Body of pancreas (tissue), 4 donors: ENCODE measurements around the gene FILIP1L. TPM values are rescaled to one million over a fixed set of nuclear protein-coding genes. Genes with fewer than 3 reads are reported as not detected.

Source experiments
- ATAC-seq: fragments of 150-250 bp; one replicate; pipeline ENCODE4 v1.9.1; 2016
- DNase-seq, 4 donors: peaks; one replicate each; pipeline ENCODE4 v3.0.0-alpha.2; 2019
- H3K27ac ChIP-seq, 4 donors: fragments of 200-600 bp; sonication (generic); 1 replicate in 3 of 4; 2 replicates in 1 of 4; pipeline versions ENCODE4 v1.5.1 to v1.6.1; 2016 to 2019; ENCODE audit warnings: mild to moderate bottlenecking in 1 of 4, mixed read lengths in 1 of 4, moderate library complexity in 1 of 4
- H3K27me3 ChIP-seq, 2 donors: fragments of 200-600 bp; sonication (generic); one replicate each; pipeline ENCODE4 v1.6.0; 2016; ENCODE audit warnings: mild to moderate bottlenecking in 1 of 2
- H3K36me3 ChIP-seq, 2 donors: fragments of 200-600 bp; sonication (generic); replicated peaks in 1 of 2; 2 replicates each; pipeline ENCODE4 v1.5.1; 2016; ENCODE audit warnings: low read depth in 2 of 2; ENCODE audit not compliant: insufficient read depth in 1 of 2
- H3K4me1 ChIP-seq: fragments of 200-600 bp; sonication (generic); one replicate; pipeline ENCODE4 v1.6.0; 2016
- H3K4me3 ChIP-seq, 2 donors: fragments of 200-600 bp; sonication (generic); 1 replicate in 1 of 2; 2 replicates in 1 of 2; pipeline ENCODE4 v1.5.1; 2016 to 2019
- H3K9me3 ChIP-seq, 3 donors: fragments of 200-600 bp; sonication (generic); 1 replicate in 2 of 3; 2 replicates in 1 of 3; pipeline ENCODE4 v1.5.1; 2016
- POLR2A ChIP-seq, 3 donors: fragments of 450-650 bp; IDR thresholded peaks; one replicate each; pipeline ENCODE4 v1.6.1; 2016; ENCODE audit warnings: antibody characterized with exemption in 3 of 3, mild to moderate bottlenecking in 2 of 3
- WGBS, 2 donors: methylation state at CpG; one replicate each; pipeline ENCODE4 v1.1.5; 2017; 5-methylcytosine and 5-hydroxymethylcytosine counted together
- intact Hi-C: fragments of 100-400 bp; cut with DNase I; formaldehyde crosslinking; loops from one replicate; pipeline ENCODE4 v1.15.1; 2023
- total RNA-seq, 2 donors: library from RNA; depleted of rRNA; stranded (reverse); fragments of >200 nt; gene quantifications; one replicate each; pipeline ENCODE4 v1.1.0, GENCODE V29; 2016
- TF ChIP-seq, protein P1 (sequence below), 7 experiments: fragments of 450-650 bp in 4 of 7; fragments of 200-600 bp in 3 of 7; sonication (generic) in 3 of 7; IDR thresholded peaks; one replicate each; pipeline ENCODE4 v1.5.1; 2016 to 2019; ENCODE audit warnings: antibody characterized with exemption in 7 of 7

The FILIP1L gene
- total RNA-seq, 2 donors from 2014 or later, result 27.8 to 47.8 TPM

DNA sequence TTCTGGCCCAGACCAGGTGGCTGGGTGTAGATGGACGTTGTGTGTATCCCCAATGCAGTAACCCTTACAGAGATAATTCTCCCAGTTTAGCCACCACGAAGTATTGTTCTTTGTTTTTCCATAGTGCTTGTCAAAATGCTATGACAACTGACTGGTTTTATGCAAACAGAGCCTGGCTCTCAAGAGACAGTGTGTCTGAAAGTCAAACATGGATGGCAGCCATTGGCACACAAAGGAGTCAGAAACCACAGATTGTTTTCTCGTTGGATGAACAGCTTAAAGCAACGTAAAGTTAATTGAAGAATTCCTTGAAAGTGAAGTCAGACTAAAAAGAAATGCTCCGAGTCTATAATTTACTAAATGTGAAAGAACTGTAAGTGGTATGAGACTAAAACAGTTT, 91.2 kb downstream of the FILIP1L start:
- TF ChIP-seq, protein P1, sequence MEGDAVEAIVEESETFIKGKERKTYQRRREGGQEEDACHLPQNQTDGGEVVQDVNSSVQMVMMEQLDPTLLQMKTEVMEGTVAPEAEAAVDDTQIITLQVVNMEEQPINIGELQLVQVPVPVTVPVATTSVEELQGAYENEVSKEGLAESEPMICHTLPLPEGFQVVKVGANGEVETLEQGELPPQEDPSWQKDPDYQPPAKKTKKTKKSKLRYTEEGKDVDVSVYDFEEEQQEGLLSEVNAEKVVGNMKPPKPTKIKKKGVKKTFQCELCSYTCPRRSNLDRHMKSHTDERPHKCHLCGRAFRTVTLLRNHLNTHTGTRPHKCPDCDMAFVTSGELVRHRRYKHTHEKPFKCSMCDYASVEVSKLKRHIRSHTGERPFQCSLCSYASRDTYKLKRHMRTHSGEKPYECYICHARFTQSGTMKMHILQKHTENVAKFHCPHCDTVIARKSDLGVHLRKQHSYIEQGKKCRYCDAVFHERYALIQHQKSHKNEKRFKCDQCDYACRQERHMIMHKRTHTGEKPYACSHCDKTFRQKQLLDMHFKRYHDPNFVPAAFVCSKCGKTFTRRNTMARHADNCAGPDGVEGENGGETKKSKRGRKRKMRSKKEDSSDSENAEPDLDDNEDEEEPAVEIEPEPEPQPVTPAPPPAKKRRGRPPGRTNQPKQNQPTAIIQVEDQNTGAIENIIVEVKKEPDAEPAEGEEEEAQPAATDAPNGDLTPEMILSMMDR (IDR thresholded peaks at IDR 0.05), result no peak
- TF ChIP-seq POLR2A (IDR thresholded peaks at IDR 0.05), result no peak
- H3K27me3 ChIP-seq, result no peaks in the 10 kb centered on the region
- H3K36me3 ChIP-seq, result no peaks in the 10 kb centered on the region
- H3K9me3 ChIP-seq, result no peaks in the 10 kb centered on the region
- H3K4me1 ChIP-seq, result peaks cover 29% of the 10 kb centered on the region
- intact Hi-C loops, result no loop called here
- DNase-seq, result no peak
- WGBS, 2 donors, result 37 to 47% methylated on average over 5 of the region's 5 CpGs
- H3K4me3 ChIP-seq, result no peak overlapping the region
- ATAC-seq, result no peak
- peak overlapping the region in 3 of 4 donors; percentile 54 to 72 (median 70) for H3K27ac ChIP-seq

- intact Hi-C loops, result no loop called here
- H3K4me3 ChIP-seq, result no peak overlapping the region
- ATAC-seq (no peak), DNase-seq (no peak)
- H3K27me3 ChIP-seq, result no peaks in the 10 kb centered on the region
- peaks cover 29% of the 10 kb centered on the region for H3K4me1 ChIP-seq
- H3K27ac ChIP-seq, result peak overlapping the region in 3 of 4 donors; percentile 54 to 72 (median 70)
- no peak for TF ChIP-seq POLR2A (IDR thresholded peaks at IDR 0.05)
- TF ChIP-seq, protein P1 (IDR thresholded peaks at IDR 0.05), result no peak
- no peaks in the 10 kb centered on the region for H3K9me3 ChIP-seq
- no peaks in the 10 kb centered on the region for H3K36me3 ChIP-seq
Measured at GRCh38 chr3:100022506-100022905, 91.8 kb downstream of the FILIP1L start.

DNA sequence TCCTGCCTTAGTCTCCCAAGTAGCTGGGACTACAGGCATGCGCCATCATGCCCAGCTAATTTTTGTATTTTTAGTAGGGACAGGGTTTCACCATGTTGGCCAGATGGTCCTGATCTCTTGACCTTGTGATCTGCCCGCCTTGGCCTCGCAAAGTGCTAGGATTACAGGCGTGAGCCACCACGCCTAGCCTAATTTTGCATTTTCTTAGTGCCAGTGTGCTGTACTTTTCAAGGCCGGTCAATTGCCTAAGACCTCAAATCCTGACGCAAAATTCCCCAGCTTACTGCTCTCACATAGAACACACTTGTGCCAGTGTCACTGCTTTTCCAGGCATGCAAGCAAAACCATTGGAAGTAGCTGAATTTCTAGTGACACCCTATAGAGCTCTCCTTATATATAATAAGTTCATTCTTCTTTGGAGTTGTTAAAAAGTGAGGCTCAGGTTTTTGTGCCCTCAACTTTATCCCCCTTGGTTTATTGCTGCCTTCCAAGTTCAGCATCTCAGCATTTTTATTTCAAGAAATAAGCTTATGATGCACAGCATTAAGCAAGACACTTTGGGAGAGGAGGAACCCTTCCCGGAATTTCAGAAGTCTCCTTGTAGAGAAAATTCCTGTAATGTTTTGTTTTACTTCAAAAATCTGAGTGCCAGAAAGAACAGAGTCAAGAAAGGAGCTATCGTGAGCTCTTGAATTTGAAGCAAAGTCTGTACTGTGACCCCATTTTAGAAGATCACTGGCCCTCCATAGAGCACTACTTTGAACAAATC, 93.2 kb downstream of the FILIP1L start:
- H3K4me3 ChIP-seq, result no peak overlapping the region
- TF ChIP-seq, protein P1 (IDR thresholded peaks at IDR 0.05), result no peak
- TF ChIP-seq POLR2A (IDR thresholded peaks at IDR 0.05), result no peak
- ATAC-seq, result no peak
- 91 to 95% methylated on average over 9 of the region's 9 CpGs for WGBS, 2 donors
- peaks cover 29% of the 10 kb centered on the region for H3K4me1 ChIP-seq
- no peak overlapping the region for H3K27ac ChIP-seq
- H3K36me3 ChIP-seq, result no peaks in the 10 kb centered on the region
- intact Hi-C loops, result no loop called here
- DNase-seq, result no peak
- no peaks in the 10 kb centered on the region for H3K27me3 ChIP-seq
- no peaks in the 10 kb centered on the region for H3K9me3 ChIP-seq

DNA sequence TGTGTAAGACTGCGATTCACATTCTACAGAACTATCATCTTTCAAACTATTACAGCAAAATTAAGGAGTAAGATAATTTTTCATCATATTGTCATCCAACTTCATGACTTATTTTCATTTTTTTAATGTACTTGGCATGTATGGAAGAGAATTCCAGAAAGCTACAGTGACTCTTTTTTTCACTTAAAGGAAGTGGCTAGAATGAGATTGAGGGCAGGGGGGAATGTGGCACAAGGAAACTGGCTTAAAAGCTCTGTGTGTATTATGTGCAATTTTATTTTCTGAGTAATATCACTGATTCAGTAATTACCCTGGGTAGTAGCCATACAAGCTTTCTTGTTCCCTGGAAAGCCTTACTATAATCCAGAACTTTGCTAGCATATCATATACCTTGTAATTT, 94.6 kb downstream of the FILIP1L start:
- Histone ChIP-seq H3K9me3 (no peaks in the 10 kb centered on the region), H3K4me3 (no peak overlapping the region), H3K27ac (no peak overlapping the region), H3K4me1 (peaks cover 18% of the 10 kb centered on the region), H3K27me3 (no peaks in the 10 kb centered on the region), H3K36me3 (no peaks in the 10 kb centered on the region)
- 87 to 100% methylated on average over 1 of the region's 1 CpG for WGBS, 2 donors
- TF ChIP-seq, protein P1 (IDR thresholded peaks at IDR 0.05), result no peak
- no peak for TF ChIP-seq POLR2A (IDR thresholded peaks at IDR 0.05)
- no peak for ATAC-seq
- DNase-seq, result no peak
- intact Hi-C loops, result no loop called here

GRCh38 chr3:100018806-100019205, 95.5 kb downstream of the FILIP1L start:
- intact Hi-C loops, result no loop called here
- no peak overlapping the region for H3K4me3 ChIP-seq
- no peak overlapping the region for H3K27ac ChIP-seq
- DNase-seq (no peak), ATAC-seq (no peak)
- H3K4me1 ChIP-seq, result peaks cover 9% of the 10 kb centered on the region
- no peaks in the 10 kb centered on the region for H3K27me3 ChIP-seq
- TF ChIP-seq POLR2A (IDR thresholded peaks at IDR 0.05), result no peak
- TF ChIP-seq, protein P1 (IDR thresholded peaks at IDR 0.05), result no peak
- H3K36me3 ChIP-seq, result no peaks in the 10 kb centered on the region
- H3K9me3 ChIP-seq, result no peaks in the 10 kb centered on the region
